Hepatocyte (in vitro differentiated cells): Measurements from ENCODE around the gene NME7.

ENCODE experiments used
- CTCF ChIP-seq: fragments of 200-600 bp; sonication (generic); IDR thresholded peaks from 2 replicates; pipeline ENCODE4 v1.5.1; 2016; ENCODE audit warnings: antibody characterized with exemption, mild to moderate bottlenecking; ENCODE audit not compliant: poor library complexity
- EZH2 ChIP-seq: fragments of 200-600 bp; sonication (generic); IDR thresholded peaks from 2 replicates; pipeline ENCODE4 v1.6.1; 2016; ENCODE audit warnings: antibody characterized with exemption, mild to moderate bottlenecking, borderline replicate concordance
- EZH2phosphoT487 ChIP-seq: fragments of 200-600 bp; sonication (generic); IDR thresholded peaks from one replicate; pipeline ENCODE4 v1.6.1; 2018; ENCODE audit warnings: antibody characterized with exemption, mild to moderate bottlenecking, low read depth, moderate library complexity; ENCODE audit not compliant: unreplicated experiment, severe bottlenecking

DNA sequence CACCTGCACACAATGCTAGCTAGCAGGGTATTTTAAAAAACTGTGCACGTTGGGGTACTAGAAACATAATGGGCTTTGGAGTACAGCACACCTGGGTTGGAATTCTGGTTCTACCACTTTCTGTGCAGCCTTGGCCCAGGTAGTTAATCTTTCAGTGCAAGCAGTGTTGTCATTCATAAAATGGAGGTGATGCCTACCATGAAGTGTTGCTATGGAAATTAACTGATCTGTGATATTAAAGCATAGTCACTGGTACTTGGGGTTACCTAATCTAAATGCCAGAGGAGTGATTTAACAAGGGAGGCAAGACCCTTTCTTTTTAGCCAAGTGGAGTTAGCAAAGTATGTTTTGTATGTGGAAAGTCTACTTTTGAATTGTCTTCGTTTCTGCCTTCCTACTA lies 243.1 kb downstream of the NME7 start:
- no peak for TF ChIP-seq CTCF
- no peak for TF ChIP-seq EZH2phosphoT487
- TF ChIP-seq EZH2 = no peak
